Measurements from ENCODE around the gene CDY2B.
"Not testable (repeated sequence)": the region's sequence is repeated elsewhere in the genome, so short reads cannot be mapped to it uniquely, and the experiment has no call there.

Gene CDY2B

GRCh38 chrY:17856963-17857848 lies 22.8 kb downstream of the CDY2B start:
- not testable (repeated sequence) for H3K9me3 ChIP-seq (ENCODE audit: control insufficient read depth in 5 of 5, low read length in 5 of 5); H3K4me1 ChIP-seq (ENCODE audit: control insufficient read depth in 5 of 5, insufficient read depth in 5 of 5, low read length in 5 of 5); H3K36me3 ChIP-seq (ENCODE audit: control insufficient read depth in 5 of 5, insufficient read depth in 5 of 5, low read length in 5 of 5); H3K4me3 ChIP-seq (ENCODE audit: low read depth in 1 of 5, low read length in 5 of 5); H3K27ac ChIP-seq (ENCODE audit: low read depth, low read length); H3K27me3 ChIP-seq (ENCODE audit: control insufficient read depth in 5 of 5, insufficient read depth in 4 of 5, low read length in 5 of 5); H3K9ac ChIP-seq (ENCODE audit: low read length in 5 of 5)

GRCh38 chrY:17856508-17856907 lies 23.5 kb downstream of the CDY2B start:
- H3K9ac ChIP-seq (ENCODE audit: low read length in 5 of 5); H3K36me3 ChIP-seq (ENCODE audit: control insufficient read depth in 5 of 5, insufficient read depth in 5 of 5, low read length in 5 of 5); H3K27me3 ChIP-seq (ENCODE audit: control insufficient read depth in 5 of 5, insufficient read depth in 4 of 5, low read length in 5 of 5); H3K27ac ChIP-seq (ENCODE audit: low read depth, low read length); H3K4me1 ChIP-seq (ENCODE audit: control insufficient read depth in 5 of 5, insufficient read depth in 5 of 5, low read length in 5 of 5); H3K4me3 ChIP-seq (ENCODE audit: low read depth in 1 of 5, low read length in 5 of 5); H3K9me3 ChIP-seq (ENCODE audit: control insufficient read depth in 5 of 5, low read length in 5 of 5): not testable (repeated sequence)

GRCh38 chrY:17849131-17849530 lies 30.9 kb downstream of the CDY2B start:
- H3K9ac ChIP-seq (ENCODE audit: low read length in 5 of 5); H3K36me3 ChIP-seq (ENCODE audit: control insufficient read depth in 5 of 5, insufficient read depth in 5 of 5, low read length in 5 of 5); H3K4me3 ChIP-seq (ENCODE audit: low read depth in 1 of 5, low read length in 5 of 5); H3K9me3 ChIP-seq (ENCODE audit: control insufficient read depth in 5 of 5, low read length in 5 of 5); H3K27ac ChIP-seq (ENCODE audit: low read depth, low read length); H3K27me3 ChIP-seq (ENCODE audit: control insufficient read depth in 5 of 5, insufficient read depth in 4 of 5, low read length in 5 of 5); H3K4me1 ChIP-seq (ENCODE audit: control insufficient read depth in 5 of 5, insufficient read depth in 5 of 5, low read length in 5 of 5): not testable (repeated sequence)

GRCh38 chrY:17832149-17832548 lies 47.9 kb downstream of the CDY2B start:
- not testable (repeated sequence) for H3K4me3 ChIP-seq (ENCODE audit: low read depth in 1 of 5, low read length in 5 of 5); H3K27ac ChIP-seq (ENCODE audit: low read depth, low read length); H3K4me1 ChIP-seq (ENCODE audit: control insufficient read depth in 5 of 5, insufficient read depth in 5 of 5, low read length in 5 of 5); H3K27me3 ChIP-seq (ENCODE audit: control insufficient read depth in 5 of 5, insufficient read depth in 4 of 5, low read length in 5 of 5); H3K36me3 ChIP-seq (ENCODE audit: control insufficient read depth in 5 of 5, insufficient read depth in 5 of 5, low read length in 5 of 5); H3K9me3 ChIP-seq (ENCODE audit: control insufficient read depth in 5 of 5, low read length in 5 of 5); H3K9ac ChIP-seq (ENCODE audit: low read length in 5 of 5)
